GM23338 (cell line): ENCODE results near the gene IL31. TPM values are rescaled to one million over a fixed set of nuclear protein-coding genes. Genes with fewer than 3 reads are reported as not detected.

Source experiments
- ATAC-seq: fragments of 200-7000 bp; cut with Tn5 transposase; 3 replicates; pipeline ENCODE4 v1.9.1; 2020
- DNase-seq: peaks from one replicate; pipeline ENCODE4 v3.0.0-alpha.2; 2015; ENCODE audit warnings: low spot score
- H2AFZ ChIP-seq: fragments of 200-600 bp; sonication (generic); 2 replicates; pipeline ENCODE4 v1.8.0; 2016; ENCODE audit warnings: antibody characterized with exemption, mild to moderate bottlenecking, moderate library complexity
- H3F3A ChIP-seq: fragments of 200-600 bp; sonication (generic); replicated peaks from 2 replicates; pipeline ENCODE4 v1.8.0; 2017; ENCODE audit warnings: antibody characterized with exemption, mixed run types, low read depth
- H3K27ac ChIP-seq: fragments of 200-600 bp; sonication (generic); 2 replicates; pipeline ENCODE4 v1.6.1; 2016; ENCODE audit warnings: low read depth
- H3K27me3 ChIP-seq: fragments of 200-600 bp; sonication (generic); 2 replicates; pipeline ENCODE4 v1.8.0; 2016; ENCODE audit warnings: mild to moderate bottlenecking, mixed run types, moderate library complexity; ENCODE audit not compliant: insufficient read depth
- H3K36me3 ChIP-seq: fragments of 200-600 bp; sonication (generic); 2 replicates; pipeline ENCODE4 v1.8.0; 2016; ENCODE audit warnings: mild to moderate bottlenecking; ENCODE audit not compliant: insufficient read depth
- H3K4me1 ChIP-seq: fragments of 200-600 bp; sonication (generic); 2 replicates; pipeline ENCODE4 v1.8.0; 2016; ENCODE audit warnings: mild to moderate bottlenecking, moderate library complexity; ENCODE audit not compliant: insufficient read depth
- H3K4me2 ChIP-seq: fragments of 200-600 bp; sonication (generic); 2 replicates; pipeline ENCODE4 v1.7.1; 2017; ENCODE audit warnings: mixed run types
- H3K4me3 ChIP-seq: fragments of 200-600 bp; sonication (generic); 2 replicates; pipeline ENCODE4 v1.6.1; 2016; ENCODE audit warnings: mixed run types
- H3K79me2 ChIP-seq: fragments of 200-600 bp; sonication (generic); replicated peaks from 2 replicates; pipeline ENCODE4 v1.8.0; 2017; ENCODE audit warnings: mild to moderate bottlenecking; ENCODE audit not compliant: insufficient read depth
- H3K9me2 ChIP-seq: fragments of 200-600 bp; sonication (generic); 2 replicates; pipeline ENCODE4 v1.8.0; 2017; ENCODE audit not compliant: insufficient read depth
- H4K20me1 ChIP-seq: fragments of 200-600 bp; sonication (generic); replicated peaks from 2 replicates; pipeline ENCODE4 v1.8.0; 2017; ENCODE audit warnings: mild to moderate bottlenecking; ENCODE audit not compliant: insufficient read depth
- H3K27ac Mint-ChIP-seq: 2 replicates; pipeline ENCODE4 v1.8.0; 2020; ENCODE audit warnings: inconsistent platforms, mild to moderate bottlenecking, moderate library complexity, mixed read lengths
- H3K27me3 Mint-ChIP-seq: 3 replicates; pipeline ENCODE4 v1.8.0; 2022; ENCODE audit warnings: low read depth, mild to moderate bottlenecking, moderate library complexity, mixed read lengths, inconsistent platforms; ENCODE audit not compliant: insufficient read depth, poor library complexity
- H3K36me3 Mint-ChIP-seq: 3 replicates; pipeline ENCODE4 v1.8.0; 2021; ENCODE audit warnings: low read depth, mild to moderate bottlenecking, inconsistent platforms, moderate library complexity, mixed read lengths
- H3K4me1 Mint-ChIP-seq: 3 replicates; pipeline ENCODE4 v1.8.0; 2020; ENCODE audit warnings: mild to moderate bottlenecking, inconsistent platforms, mixed read lengths
- H3K4me3 Mint-ChIP-seq: 3 replicates; pipeline ENCODE4 v1.8.0; 2021; ENCODE audit warnings: moderate library complexity, mild to moderate bottlenecking, inconsistent platforms, mixed read lengths
- H3K9me3 Mint-ChIP-seq: 3 replicates; pipeline ENCODE4 v1.8.0; 2020; ENCODE audit warnings: moderate library complexity, mild to moderate bottlenecking, inconsistent platforms, mixed read lengths
- CREB1 ChIP-seq: fragments of 250-450 bp; sonication (Bioruptor Pico); IDR thresholded peaks from 2 replicates; pipeline ENCODE4 v1.5.0; 2020; ENCODE audit warnings: low read depth, mild to moderate bottlenecking, moderate library complexity
- EZH2 ChIP-seq: fragments of 200-600 bp; sonication (generic); IDR thresholded peaks from one replicate; pipeline ENCODE4 v1.8.0; 2017; ENCODE audit warnings: antibody characterized with exemption, mild to moderate bottlenecking, low read depth; ENCODE audit not compliant: unreplicated experiment
- EZH2phosphoT487 ChIP-seq: fragments of 200-600 bp; sonication (generic); IDR thresholded peaks from one replicate; pipeline ENCODE4 v1.8.1; 2018; ENCODE audit warnings: antibody characterized with exemption; ENCODE audit not compliant: unreplicated experiment
- JUNB ChIP-seq: IDR thresholded peaks from one replicate; pipeline ENCODE4 v1.6.1; 2016; ENCODE audit warnings: antibody characterized with exemption; ENCODE audit not compliant: unreplicated experiment
- NANOG ChIP-seq: IDR thresholded peaks from 2 replicates; pipeline ENCODE4 v1.6.1; 2016; ENCODE audit warnings: antibody characterized with exemption, borderline replicate concordance
- POLR2AphosphoS5 ChIP-seq: IDR thresholded peaks from 2 replicates; pipeline ENCODE4 v1.6.1; 2016; ENCODE audit warnings: antibody characterized with exemption, low read depth
- STAT1 ChIP-seq: IDR thresholded peaks from one replicate; pipeline ENCODE4 v1.6.1; 2016; ENCODE audit warnings: antibody characterized with exemption; ENCODE audit not compliant: unreplicated experiment
- ZNF114 ChIP-seq: fragments of 250-450 bp; sonication (Bioruptor Pico); IDR thresholded peaks from 2 replicates; pipeline ENCODE4 v1.5.0; 2020; ENCODE audit warnings: mild to moderate bottlenecking, moderate library complexity
- ZNF331 ChIP-seq: fragments of 250-450 bp; sonication (Bioruptor Pico); IDR thresholded peaks from 2 replicates; pipeline ENCODE4 v1.5.0; 2020; ENCODE audit warnings: low read depth, mild to moderate bottlenecking, moderate library complexity
- polyA plus RNA-seq: library from polyadenylated mRNA; unstranded; fragments of >200 nt; fragmentation: Nextera tagmentation; extraction: Ambion mirVana; gene quantifications from 2 replicates; pipeline ENCODE4 v1.2.1, GENCODE V29; 2016
- total RNA-seq: library from RNA; depleted of rRNA; stranded (reverse); fragments of >200 nt; shearing (Covaris generic); gene quantifications from 2 replicates; pipeline ENCODE4 v1.2.3, GENCODE V29; 2014
- TF ChIP-seq, protein P1 (sequence below): fragments of 250-450 bp; sonication (Bioruptor Pico); IDR thresholded peaks from 2 replicates; pipeline ENCODE4 v1.5.0; 2020; ENCODE audit warnings: mild to moderate bottlenecking, moderate library complexity
- TF ChIP-seq, protein P2 (sequence below): IDR thresholded peaks from one replicate; pipeline ENCODE4 v1.6.1; 2018; ENCODE audit warnings: antibody characterized with exemption; ENCODE audit not compliant: unreplicated experiment
- TF ChIP-seq, protein P3 (sequence below): IDR thresholded peaks from 2 replicates; pipeline ENCODE4 v1.6.1; 2016; ENCODE audit warnings: antibody characterized with exemption
- TF ChIP-seq, protein P4 (sequence below), 2 experiments: fragments of 200-600 bp in 1 of 2; sonication (generic) in 1 of 2; conservative IDR thresholded peaks; 2 replicates each; pipeline versions ENCODE4 v1.5.1 to v1.6.1; 2016 to 2017; ENCODE audit warnings: antibody characterized with exemption in 2 of 2, low read depth in 2 of 2, mild to moderate bottlenecking in 2 of 2, moderate library complexity in 1 of 2

IL31 gene
- total and polyA plus RNA-seq, 2 experiments from 2014 or later: not detected

DNA sequence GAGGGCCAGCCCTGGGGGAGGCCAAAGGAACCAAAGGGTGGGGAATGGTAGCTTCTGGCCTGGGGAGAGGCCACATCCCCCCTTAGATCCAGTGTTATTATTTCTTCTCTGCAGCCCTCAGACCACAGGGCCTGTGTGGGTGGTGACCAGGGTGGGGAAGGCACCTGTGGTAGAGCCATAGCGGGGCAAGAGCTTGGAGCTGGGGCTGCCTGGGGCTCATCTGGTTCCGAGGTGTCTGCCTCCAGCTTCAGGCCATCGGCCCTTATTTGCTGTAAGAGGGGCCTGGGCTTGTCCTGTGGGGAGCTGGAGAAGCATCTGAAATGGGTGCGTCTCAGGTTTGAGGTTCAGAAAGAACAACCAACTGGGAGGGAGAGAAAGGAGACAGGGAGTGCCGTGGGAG lies 27.4 kb upstream of the IL31 start:
- no peaks in the 10 kb centered on the region; the same call in 2 of the 3 replicates for H3K36me3 Mint-ChIP-seq
- H3K4me1 ChIP-seq: peaks cover 3% of the 10 kb centered on the region; the same call in 1 of the 2 replicates
- H4K20me1 ChIP-seq: peaks cover 14% of the 10 kb centered on the region
- H3K27ac Mint-ChIP-seq: no peak overlapping the region
- no peak overlapping the region for H2AFZ ChIP-seq
- peaks cover 33% of the 10 kb centered on the region for H3K27me3 Mint-ChIP-seq
- H3K27me3 ChIP-seq: peaks cover 45% of the 10 kb centered on the region
- H3K9me2 ChIP-seq: no peaks in the 10 kb centered on the region
- DNase-seq (no peak), ATAC-seq (no peak)
- peaks cover 10% of the 10 kb centered on the region for H3K4me1 Mint-ChIP-seq
- H3K9me3 Mint-ChIP-seq: no peaks in the 10 kb centered on the region
- H3K36me3 ChIP-seq: no peaks in the 10 kb centered on the region
- no peak overlapping the region for H3K4me2 ChIP-seq
- no peak overlapping the region for H3K4me3 ChIP-seq
- TF ChIP-seq, protein P1, sequence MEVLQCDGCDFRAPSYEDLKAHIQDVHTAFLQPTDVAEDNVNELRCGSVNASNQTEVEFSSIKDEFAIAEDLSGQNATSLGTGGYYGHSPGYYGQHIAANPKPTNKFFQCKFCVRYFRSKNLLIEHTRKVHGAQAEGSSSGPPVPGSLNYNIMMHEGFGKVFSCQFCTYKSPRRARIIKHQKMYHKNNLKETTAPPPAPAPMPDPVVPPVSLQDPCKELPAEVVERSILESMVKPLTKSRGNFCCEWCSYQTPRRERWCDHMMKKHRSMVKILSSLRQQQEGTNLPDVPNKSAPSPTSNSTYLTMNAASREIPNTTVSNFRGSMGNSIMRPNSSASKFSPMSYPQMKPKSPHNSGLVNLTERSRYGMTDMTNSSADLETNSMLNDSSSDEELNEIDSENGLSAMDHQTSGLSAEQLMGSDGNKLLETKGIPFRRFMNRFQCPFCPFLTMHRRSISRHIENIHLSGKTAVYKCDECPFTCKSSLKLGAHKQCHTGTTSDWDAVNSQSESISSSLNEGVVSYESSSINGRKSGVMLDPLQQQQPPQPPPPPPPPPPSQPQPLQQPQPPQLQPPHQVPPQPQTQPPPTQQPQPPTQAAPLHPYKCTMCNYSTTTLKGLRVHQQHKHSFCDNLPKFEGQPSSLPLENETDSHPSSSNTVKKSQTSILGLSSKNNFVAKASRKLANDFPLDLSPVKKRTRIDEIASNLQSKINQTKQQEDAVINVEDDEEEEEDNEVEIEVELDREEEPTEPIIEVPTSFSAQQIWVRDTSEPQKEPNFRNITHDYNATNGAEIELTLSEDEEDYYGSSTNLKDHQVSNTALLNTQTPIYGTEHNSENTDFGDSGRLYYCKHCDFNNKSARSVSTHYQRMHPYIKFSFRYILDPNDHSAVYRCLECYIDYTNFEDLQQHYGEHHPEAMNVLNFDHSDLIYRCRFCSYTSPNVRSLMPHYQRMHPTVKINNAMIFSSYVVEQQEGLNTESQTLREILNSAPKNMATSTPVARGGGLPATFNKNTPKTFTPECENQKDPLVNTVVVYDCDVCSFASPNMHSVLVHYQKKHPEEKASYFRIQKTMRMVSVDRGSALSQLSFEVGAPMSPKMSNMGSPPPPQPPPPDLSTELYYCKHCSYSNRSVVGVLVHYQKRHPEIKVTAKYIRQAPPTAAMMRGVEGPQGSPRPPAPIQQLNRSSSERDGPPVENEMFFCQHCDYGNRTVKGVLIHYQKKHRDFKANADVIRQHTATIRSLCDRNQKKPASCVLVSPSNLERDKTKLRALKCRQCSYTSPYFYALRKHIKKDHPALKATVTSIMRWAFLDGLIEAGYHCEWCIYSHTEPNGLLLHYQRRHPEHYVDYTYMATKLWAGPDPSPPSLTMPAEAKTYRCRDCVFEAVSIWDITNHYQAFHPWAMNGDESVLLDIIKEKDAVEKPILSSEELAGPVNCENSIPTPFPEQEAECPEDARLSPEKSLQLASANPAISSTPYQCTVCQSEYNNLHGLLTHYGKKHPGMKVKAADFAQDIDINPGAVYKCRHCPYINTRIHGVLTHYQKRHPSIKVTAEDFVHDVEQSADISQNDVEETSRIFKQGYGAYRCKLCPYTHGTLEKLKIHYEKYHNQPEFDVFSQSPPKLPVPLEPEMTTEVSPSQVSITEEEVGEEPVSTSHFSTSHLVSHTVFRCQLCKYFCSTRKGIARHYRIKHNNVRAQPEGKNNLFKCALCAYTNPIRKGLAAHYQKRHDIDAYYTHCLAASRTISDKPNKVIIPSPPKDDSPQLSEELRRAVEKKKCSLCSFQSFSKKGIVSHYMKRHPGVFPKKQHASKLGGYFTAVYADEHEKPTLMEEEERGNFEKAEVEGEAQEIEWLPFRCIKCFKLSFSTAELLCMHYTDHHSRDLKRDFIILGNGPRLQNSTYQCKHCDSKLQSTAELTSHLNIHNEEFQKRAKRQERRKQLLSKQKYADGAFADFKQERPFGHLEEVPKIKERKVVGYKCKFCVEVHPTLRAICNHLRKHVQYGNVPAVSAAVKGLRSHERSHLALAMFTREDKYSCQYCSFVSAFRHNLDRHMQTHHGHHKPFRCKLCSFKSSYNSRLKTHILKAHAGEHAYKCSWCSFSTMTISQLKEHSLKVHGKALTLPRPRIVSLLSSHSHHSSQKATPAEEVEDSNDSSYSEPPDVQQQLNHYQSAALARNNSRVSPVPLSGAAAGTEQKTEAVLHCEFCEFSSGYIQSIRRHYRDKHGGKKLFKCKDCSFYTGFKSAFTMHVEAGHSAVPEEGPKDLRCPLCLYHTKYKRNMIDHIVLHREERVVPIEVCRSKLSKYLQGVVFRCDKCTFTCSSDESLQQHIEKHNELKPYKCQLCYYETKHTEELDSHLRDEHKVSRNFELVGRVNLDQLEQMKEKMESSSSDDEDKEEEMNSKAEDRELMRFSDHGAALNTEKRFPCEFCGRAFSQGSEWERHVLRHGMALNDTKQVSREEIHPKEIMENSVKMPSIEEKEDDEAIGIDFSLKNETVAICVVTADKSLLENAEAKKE (CRISPR knock-in tag): no peak
- TF ChIP-seq STAT1: no peak
- no peak for TF ChIP-seq ZNF331 (CRISPR knock-in tag)
- no peak for TF ChIP-seq EZH2
- no peak for TF ChIP-seq NANOG
- TF ChIP-seq, protein P2, sequence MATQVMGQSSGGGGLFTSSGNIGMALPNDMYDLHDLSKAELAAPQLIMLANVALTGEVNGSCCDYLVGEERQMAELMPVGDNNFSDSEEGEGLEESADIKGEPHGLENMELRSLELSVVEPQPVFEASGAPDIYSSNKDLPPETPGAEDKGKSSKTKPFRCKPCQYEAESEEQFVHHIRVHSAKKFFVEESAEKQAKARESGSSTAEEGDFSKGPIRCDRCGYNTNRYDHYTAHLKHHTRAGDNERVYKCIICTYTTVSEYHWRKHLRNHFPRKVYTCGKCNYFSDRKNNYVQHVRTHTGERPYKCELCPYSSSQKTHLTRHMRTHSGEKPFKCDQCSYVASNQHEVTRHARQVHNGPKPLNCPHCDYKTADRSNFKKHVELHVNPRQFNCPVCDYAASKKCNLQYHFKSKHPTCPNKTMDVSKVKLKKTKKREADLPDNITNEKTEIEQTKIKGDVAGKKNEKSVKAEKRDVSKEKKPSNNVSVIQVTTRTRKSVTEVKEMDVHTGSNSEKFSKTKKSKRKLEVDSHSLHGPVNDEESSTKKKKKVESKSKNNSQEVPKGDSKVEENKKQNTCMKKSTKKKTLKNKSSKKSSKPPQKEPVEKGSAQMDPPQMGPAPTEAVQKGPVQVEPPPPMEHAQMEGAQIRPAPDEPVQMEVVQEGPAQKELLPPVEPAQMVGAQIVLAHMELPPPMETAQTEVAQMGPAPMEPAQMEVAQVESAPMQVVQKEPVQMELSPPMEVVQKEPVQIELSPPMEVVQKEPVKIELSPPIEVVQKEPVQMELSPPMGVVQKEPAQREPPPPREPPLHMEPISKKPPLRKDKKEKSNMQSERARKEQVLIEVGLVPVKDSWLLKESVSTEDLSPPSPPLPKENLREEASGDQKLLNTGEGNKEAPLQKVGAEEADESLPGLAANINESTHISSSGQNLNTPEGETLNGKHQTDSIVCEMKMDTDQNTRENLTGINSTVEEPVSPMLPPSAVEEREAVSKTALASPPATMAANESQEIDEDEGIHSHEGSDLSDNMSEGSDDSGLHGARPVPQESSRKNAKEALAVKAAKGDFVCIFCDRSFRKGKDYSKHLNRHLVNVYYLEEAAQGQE: no peak
- TF ChIP-seq EZH2phosphoT487: no peak
- no peak for TF ChIP-seq CREB1
- no peak for TF ChIP-seq POLR2AphosphoS5
- no peak for TF ChIP-seq JUNB
- TF ChIP-seq, protein P3, sequence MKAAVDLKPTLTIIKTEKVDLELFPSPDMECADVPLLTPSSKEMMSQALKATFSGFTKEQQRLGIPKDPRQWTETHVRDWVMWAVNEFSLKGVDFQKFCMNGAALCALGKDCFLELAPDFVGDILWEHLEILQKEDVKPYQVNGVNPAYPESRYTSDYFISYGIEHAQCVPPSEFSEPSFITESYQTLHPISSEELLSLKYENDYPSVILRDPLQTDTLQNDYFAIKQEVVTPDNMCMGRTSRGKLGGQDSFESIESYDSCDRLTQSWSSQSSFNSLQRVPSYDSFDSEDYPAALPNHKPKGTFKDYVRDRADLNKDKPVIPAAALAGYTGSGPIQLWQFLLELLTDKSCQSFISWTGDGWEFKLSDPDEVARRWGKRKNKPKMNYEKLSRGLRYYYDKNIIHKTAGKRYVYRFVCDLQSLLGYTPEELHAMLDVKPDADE: no peak
- TF ChIP-seq, protein P4, sequence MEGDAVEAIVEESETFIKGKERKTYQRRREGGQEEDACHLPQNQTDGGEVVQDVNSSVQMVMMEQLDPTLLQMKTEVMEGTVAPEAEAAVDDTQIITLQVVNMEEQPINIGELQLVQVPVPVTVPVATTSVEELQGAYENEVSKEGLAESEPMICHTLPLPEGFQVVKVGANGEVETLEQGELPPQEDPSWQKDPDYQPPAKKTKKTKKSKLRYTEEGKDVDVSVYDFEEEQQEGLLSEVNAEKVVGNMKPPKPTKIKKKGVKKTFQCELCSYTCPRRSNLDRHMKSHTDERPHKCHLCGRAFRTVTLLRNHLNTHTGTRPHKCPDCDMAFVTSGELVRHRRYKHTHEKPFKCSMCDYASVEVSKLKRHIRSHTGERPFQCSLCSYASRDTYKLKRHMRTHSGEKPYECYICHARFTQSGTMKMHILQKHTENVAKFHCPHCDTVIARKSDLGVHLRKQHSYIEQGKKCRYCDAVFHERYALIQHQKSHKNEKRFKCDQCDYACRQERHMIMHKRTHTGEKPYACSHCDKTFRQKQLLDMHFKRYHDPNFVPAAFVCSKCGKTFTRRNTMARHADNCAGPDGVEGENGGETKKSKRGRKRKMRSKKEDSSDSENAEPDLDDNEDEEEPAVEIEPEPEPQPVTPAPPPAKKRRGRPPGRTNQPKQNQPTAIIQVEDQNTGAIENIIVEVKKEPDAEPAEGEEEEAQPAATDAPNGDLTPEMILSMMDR (conservative IDR thresholded peaks at IDR 0.05; ENCODE audit: low read depth in 2 of 2): no peak
- no peak for TF ChIP-seq ZNF114 (CRISPR knock-in tag)
- H3K4me3 Mint-ChIP-seq: no peak overlapping the region
- no peaks in the 10 kb centered on the region for H3K79me2 ChIP-seq
- H3K27ac ChIP-seq: no peak overlapping the region
- H3F3A ChIP-seq: peaks cover 15% of the 10 kb centered on the region
